HG03457 (cell line): ENCODE data around the gene LRRC61.
"Not testable (repeated sequence)": the region's sequence is repeated elsewhere in the genome, so short reads cannot be mapped to it uniquely, and the experiment has no call there.

Experiments
- ATAC-seq: cut with Tn5 transposase; IDR thresholded peaks from one replicate; pipeline ENCODE4 v1.9.1; 2021; ENCODE audit warnings: moderate number of reproducible peaks; ENCODE audit not compliant: unreplicated experiment

The LRRC61 gene, protein sequence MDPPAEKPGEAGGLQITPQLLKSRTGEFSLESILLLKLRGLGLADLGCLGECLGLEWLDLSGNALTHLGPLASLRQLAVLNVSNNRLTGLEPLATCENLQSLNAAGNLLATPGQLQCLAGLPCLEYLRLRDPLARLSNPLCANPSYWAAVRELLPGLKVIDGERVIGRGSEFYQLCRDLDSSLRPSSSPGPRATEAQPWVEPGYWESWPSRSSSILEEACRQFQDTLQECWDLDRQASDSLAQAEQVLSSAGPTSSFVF

DNA sequence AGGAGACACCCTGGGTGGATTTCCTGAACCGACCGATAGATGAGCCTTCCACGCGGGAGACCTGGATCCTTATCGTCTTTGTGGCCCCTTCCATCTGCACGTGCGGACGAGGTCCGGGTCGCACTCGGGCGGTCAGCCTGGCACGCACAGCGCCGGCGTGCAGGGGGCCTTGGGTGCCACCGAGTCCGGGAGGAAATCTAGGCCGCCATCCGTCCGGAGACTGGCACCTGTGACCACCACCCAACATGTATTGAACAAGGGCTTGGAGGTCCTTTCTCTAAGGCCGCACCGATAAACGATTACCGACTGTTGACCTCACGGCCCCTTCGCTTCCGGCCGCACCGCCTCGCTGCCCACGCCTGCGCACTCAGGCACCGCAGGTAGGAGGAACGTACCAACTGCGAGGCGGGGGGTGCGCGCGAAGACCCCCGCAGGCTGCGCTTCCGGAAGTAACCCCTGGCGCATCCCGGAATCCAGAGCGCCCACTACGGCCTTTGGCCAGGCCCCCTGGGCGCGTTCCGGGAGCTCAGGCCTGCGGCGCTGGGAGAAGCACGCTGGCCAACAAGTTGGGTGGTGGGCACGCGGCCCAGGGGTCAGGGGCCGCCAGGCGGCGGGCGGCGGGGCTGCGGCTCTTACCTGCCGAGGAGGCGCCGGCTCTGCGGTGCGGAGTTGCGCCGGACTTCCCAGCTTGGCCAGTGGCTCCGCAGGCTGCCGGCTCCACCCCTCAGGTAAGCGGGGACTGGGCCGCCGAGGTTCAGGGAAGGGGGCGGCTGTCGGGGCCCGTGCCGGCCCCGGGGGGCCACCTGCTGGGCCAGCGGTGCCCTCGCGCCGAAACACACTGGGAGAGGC lies at the start of gene LRRC61, which contains the start of gene ACTR3C:
Gene LRRC61, plus strand, starts transcription at position 523 of the 849 bp plus-strand sequence. CDS start 13,507 bp downstream, outside the sequence.
Gene ACTR3C, minus strand, starts transcription at position 713 of the 849 bp plus-strand sequence. CDS start 28,249 bp downstream, outside the sequence.
- peak; percentile 45 for ATAC-seq

GRCh38 chr7:150276132-150276695 lies 46.9 kb upstream of the LRRC61 start:
- ATAC-seq: not testable (repeated sequence)

DNA sequence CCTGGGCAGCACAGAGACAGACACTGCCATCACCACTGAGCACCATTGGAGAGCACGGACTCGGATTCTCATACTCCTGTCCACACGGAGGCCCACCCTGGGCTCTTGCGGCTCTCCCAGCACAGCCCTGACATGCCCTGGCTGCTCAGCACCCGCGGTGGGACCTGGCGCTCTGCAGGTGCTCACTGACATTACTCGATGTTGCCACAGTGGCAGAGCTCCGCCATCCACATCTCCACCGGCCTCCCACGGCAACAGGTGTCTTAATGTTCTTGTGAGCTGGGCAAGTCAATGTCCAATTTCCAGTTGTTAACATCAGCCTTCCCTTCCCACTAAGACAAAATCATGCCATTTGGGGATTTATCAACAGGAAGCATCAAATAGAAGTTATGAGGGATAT lies 44.8 kb upstream of the LRRC61 start:
- not testable (repeated sequence) for ATAC-seq

DNA sequence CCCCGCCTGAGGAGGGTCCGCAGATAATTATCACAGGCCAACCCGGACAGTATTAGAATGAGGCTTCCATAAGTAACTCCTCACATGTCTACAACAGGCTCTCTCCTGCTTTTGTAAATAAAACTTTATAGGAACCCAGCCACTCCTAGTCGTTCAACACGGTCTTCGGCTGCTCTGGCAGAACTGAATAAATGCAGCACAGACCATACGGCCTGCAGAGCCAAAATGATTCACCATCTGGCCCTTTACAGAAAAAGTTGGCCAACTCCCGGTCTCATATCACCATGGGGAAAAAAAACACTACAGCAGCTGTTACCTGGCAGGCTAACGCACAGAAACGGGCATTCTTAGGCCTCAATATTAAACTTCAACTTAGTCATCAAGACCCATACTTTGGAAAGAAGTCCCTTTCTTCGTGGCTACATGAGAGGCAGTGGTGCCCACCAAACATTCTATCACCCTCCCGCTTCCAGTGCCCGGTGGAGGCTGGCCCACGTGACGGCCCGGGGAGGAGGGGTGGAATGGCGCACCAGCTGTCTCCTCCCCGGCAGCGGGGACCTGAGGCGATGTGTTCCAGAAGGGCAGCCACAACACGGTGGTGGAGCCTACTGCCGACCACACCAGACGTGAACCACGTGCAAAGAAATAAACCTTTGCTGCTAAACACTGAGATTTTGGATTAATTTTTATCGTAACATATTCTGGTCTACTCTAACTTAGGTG lies 41.3 kb upstream of the LRRC61 start:
- ATAC-seq: not testable (repeated sequence)

DNA sequence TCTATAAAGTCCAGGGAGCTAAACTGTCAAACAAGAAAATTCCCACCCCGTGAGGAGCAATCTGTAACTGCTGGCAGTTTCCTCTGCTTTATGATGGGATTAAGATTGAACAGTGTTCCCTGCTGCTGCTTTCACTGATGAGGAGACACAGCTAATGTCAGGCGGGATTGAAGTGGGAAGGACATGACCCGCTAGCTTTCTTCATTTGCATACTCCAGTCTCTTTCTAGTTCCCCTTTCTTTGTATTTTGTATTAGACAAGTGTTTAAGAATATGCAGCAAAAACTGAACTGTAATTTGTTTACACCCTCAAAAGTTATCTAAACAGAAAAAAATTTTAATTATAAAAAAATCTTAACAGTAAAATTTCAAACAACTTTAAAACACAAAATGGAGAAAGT lies 40.0 kb upstream of the LRRC61 start:
- not testable (repeated sequence) for ATAC-seq

DNA sequence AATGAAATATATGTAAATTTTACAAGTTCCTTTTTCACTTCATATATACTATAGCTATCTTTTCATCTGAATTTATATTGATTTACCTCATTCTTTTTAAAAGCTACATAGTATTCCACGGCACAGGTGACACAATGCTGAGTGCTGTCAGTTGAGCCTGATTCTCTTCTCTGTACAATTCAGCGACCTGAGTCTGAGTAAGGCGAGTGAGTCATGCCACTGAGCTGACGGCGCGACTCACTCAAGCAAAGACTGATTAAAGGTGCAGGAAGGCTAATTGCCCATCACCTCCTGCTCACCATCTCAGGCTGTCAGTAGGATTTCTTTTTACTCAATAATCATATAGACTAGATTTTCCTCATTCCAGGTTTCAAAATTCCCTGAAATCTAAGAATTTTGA lies 39.5 kb upstream of the LRRC61 start:
- ATAC-seq: not testable (repeated sequence)

- ATAC-seq: not testable (repeated sequence)
Observed at GRCh38 chr7:150285849-150286754, 37.1 kb upstream of the LRRC61 start.

- not testable (repeated sequence) for ATAC-seq
Observed at GRCh38 chr7:150287815-150288214, 35.3 kb upstream of the LRRC61 start.

- ATAC-seq: not testable (repeated sequence)
Observed at GRCh38 chr7:150288816-150289215, 34.3 kb upstream of the LRRC61 start.

GRCh38 chr7:150290317-150290716 lies 32.8 kb upstream of the LRRC61 start:
- not testable (repeated sequence) for ATAC-seq

DNA sequence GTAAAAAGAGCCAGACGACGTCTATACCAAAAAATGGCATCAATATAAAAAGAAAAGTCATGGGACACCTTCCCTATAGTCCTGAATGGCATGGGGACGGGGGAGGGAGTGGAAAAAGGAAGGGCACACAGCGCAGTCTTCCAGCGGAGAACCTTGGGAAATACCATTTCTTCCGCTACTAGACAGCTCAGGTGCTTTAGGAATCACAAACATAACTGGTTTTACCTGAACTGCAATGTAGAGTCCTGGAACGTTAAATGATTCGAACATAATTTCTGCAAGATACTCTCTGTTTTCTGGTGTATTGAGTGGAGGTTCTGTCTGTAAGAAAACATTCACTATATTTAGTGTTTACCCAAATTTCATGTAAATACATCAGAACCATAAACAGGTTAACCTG lies 28.1 kb upstream of the LRRC61 start:
- ATAC-seq: not testable (repeated sequence)

DNA sequence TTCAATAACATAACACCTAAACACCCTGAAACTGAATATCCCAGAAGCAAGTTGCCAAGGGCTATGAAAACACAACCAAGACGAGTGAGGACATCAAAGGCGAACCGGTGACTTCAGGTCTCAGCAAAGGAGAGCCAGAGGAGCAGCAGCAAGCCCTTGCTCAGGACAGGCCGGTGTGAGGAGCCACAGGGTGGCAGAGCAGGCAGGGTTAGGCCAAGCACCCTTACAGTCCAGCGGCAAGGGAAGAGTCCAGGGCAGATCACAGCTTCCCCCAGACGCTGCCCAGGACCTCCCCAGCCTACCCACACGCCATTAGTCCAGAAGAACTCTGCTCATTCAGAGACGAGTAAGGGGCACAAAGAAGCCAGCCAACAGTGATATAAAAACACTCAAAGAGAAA lies 27.5 kb upstream of the LRRC61 start:
- not testable (repeated sequence) for ATAC-seq

- ATAC-seq: not testable (repeated sequence)
Observed at GRCh38 chr7:150296802-150297201, 26.4 kb upstream of the LRRC61 start.

- not testable (repeated sequence) for ATAC-seq
Observed at GRCh38 chr7:150297978-150298377, 25.2 kb upstream of the LRRC61 start.

GRCh38 chr7:150302908-150303310 lies 20.2 kb upstream of the LRRC61 start:
- not testable (repeated sequence) for ATAC-seq

GRCh38 chr7:150304499-150305258 lies 18.5 kb upstream of the LRRC61 start:
- not testable (repeated sequence) for ATAC-seq

DNA sequence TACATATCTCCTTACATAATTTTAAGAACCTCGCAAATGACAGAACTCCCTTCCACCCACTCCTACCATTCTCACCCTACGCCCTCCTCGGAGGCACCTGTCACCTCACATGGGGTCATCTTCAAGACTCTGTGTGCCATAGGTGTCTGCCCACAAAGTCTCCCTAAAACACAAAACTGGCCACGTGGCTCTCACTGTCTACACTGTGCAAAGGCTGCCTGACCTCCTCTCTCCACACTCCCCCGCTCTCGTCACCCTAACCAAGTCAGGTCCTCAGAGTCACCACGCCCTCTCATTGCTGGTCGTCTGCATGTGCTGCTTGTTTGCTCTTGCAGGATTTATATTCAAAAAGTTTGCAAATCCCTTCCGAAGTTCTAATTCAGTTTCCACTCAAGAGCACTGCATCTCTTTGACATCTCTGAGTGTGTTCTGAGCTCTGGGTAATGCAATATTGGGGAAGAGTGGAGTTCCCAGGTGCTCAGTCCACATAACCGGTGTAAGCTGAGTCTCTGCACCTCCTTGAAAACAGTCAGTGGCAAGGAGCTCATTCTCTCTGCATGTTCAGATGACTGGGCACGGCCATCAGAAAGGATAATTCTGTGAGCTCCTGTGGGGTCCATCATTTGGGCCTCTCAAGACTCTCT lies 17.8 kb upstream of the LRRC61 start:
- not testable (repeated sequence) for ATAC-seq

GRCh38 chr7:150305903-150306284 lies 17.3 kb upstream of the LRRC61 start:
- not testable (repeated sequence) for ATAC-seq
